ENCODE data around the gene SPEF2. TPM values are rescaled to one million over a fixed set of nuclear protein-coding genes. Genes with fewer than 3 reads are reported as not detected.

The SPEF2 gene
- total and polyA plus RNA-seq, 8 donors = 4.1 to 11.8 (median 6.2) TPM

GRCh38 chr5:35694481-35694880 lies 76.8 kb downstream of the SPEF2 start:
- Histone ChIP-seq H3K4me1 (no peaks in the 10 kb centered on the region), H3K4me3 (no peak overlapping the region), H3K36me3 (no peaks in the 10 kb centered on the region), H3K9me3 (no peaks in the 10 kb centered on the region), H3K27ac (no peak overlapping the region), H3K27me3 (no peaks in the 10 kb centered on the region)
- DNase-seq = no peak
- no peak for FAIRE-seq
- TF ChIP-seq CTCF (IDR thresholded peaks at IDR 0.05) = no peak
- intact Hi-C loops (cut with DNase I) = no loop called here
- WGBS, 2 donors = 63% methylated on average over 2 of the region's 2 CpGs
- ATAC-seq = no peak

GRCh38 chr5:35698047-35698808 lies 80.6 kb downstream of the SPEF2 start:
- Histone ChIP-seq H3K4me3 (no peak overlapping the region), H3K4me1 (no peaks in the 10 kb centered on the region), H3K9me3 (no peaks in the 10 kb centered on the region), H3K36me3 (no peaks in the 10 kb centered on the region), H3K27ac (no peak overlapping the region), H3K27me3 (no peaks in the 10 kb centered on the region)
- no peak for ATAC-seq
- 82 to 83% methylated on average over 4 of the region's 4 CpGs for WGBS, 2 donors
- intact Hi-C loops (cut with DNase I) = no loop called here
- FAIRE-seq = no peak
- DNase-seq = no peak
- TF ChIP-seq CTCF (IDR thresholded peaks at IDR 0.05) = no peak

- intact Hi-C loops (cut with DNase I) = no loop called here
- H3K9me3 ChIP-seq = no peaks in the 10 kb centered on the region
- H3K4me1 ChIP-seq = no peaks in the 10 kb centered on the region
- no peaks in the 10 kb centered on the region for H3K27me3 ChIP-seq
- no peak overlapping the region for H3K27ac ChIP-seq
- DNase-seq (no peak), ATAC-seq (no peak), FAIRE-seq (no peak)
- no peak for TF ChIP-seq CTCF (IDR thresholded peaks at IDR 0.05)
- WGBS, 2 donors = 87 to 88% methylated on average over 1 of the region's 1 CpG
- H3K36me3 ChIP-seq = no peaks in the 10 kb centered on the region
- H3K4me3 ChIP-seq = no peak overlapping the region
Observed at GRCh38 chr5:35707659-35708058, 90.0 kb downstream of the SPEF2 start.

- H3K27ac ChIP-seq = no peak overlapping the region
- no peak for TF ChIP-seq CTCF (IDR thresholded peaks at IDR 0.05)
- no peaks in the 10 kb centered on the region for H3K4me1 ChIP-seq
- H3K36me3 ChIP-seq = no peaks in the 10 kb centered on the region
- no peaks in the 10 kb centered on the region for H3K27me3 ChIP-seq
- no peak overlapping the region for H3K4me3 ChIP-seq
- intact Hi-C loops (cut with DNase I) = no loop called here
- 97 to 98% methylated on average over 2 of the region's 2 CpGs for WGBS, 2 donors
- no peaks in the 10 kb centered on the region for H3K9me3 ChIP-seq
- FAIRE-seq (no peak), DNase-seq (no peak), ATAC-seq (no peak)
Observed at GRCh38 chr5:35709688-35710087, 92.0 kb downstream of the SPEF2 start.

- FAIRE-seq (no peak), DNase-seq (no peak), ATAC-seq (no peak)
- H3K36me3 ChIP-seq = no peaks in the 10 kb centered on the region
- no peaks in the 10 kb centered on the region for H3K27me3 ChIP-seq
- WGBS, 2 donors = 74 to 76% methylated on average over 5 of the region's 5 CpGs
- H3K9me3 ChIP-seq = no peaks in the 10 kb centered on the region
- H3K4me3 ChIP-seq = no peak overlapping the region
- H3K4me1 ChIP-seq = no peaks in the 10 kb centered on the region
- intact Hi-C loops (cut with DNase I) = no loop called here
- no peak for TF ChIP-seq CTCF (IDR thresholded peaks at IDR 0.05)
- no peak overlapping the region for H3K27ac ChIP-seq
Observed at GRCh38 chr5:35717718-35718117, 100.1 kb downstream of the SPEF2 start.

Data from pancreas (tissue), 10 donors.